Measurements from ENCODE around the gene CCT8. TPM values are rescaled to one million over a fixed set of nuclear protein-coding genes. Genes with fewer than 3 reads are reported as not detected.

CCT8 gene
- total and polyA plus RNA-seq, 9 of the 15 experiments (the other 6 are each of a cell fraction or from before 2014, with no cell fraction given), result 451 to 1,153 (median 677) TPM

DNA sequence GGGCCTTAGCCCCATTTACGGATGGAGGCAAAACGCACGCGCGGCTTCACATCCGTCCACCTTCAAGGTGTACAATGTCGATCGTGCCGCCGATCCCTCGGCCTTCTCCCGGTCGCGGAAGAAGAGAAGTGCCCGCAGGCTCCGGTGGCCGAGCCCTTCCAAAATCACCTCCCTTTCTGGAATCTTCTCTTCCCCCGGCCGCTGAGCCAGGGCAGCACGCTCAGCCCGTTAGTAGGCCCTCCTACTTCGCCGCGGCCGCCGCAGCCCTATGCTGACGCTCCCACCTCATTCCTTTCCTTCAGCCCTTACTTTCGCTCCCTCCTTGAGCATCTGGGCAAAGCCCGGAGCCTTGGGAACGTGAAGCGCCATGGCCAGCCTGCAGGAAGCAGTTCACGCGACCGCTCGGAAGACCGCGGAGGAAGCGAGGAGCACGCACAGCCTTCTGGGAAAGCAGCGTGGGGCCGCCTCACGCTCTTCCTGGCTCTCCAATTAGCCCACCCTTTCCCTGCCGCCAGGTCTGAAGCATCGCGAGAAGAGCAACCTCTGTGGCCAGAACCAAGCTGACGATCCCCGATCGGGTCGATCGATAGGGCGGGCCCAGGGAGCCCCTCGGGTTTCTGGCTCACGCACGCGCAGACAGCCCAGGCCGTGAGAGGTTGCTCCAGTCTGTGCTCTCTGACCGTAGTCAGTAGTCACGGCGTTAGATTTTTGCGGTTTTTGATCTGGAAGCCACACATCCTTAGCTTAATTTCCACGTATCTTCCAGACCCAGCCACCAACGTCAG, at the start of gene CCT8 (continued):
- TF ChIP-seq, protein P1, sequence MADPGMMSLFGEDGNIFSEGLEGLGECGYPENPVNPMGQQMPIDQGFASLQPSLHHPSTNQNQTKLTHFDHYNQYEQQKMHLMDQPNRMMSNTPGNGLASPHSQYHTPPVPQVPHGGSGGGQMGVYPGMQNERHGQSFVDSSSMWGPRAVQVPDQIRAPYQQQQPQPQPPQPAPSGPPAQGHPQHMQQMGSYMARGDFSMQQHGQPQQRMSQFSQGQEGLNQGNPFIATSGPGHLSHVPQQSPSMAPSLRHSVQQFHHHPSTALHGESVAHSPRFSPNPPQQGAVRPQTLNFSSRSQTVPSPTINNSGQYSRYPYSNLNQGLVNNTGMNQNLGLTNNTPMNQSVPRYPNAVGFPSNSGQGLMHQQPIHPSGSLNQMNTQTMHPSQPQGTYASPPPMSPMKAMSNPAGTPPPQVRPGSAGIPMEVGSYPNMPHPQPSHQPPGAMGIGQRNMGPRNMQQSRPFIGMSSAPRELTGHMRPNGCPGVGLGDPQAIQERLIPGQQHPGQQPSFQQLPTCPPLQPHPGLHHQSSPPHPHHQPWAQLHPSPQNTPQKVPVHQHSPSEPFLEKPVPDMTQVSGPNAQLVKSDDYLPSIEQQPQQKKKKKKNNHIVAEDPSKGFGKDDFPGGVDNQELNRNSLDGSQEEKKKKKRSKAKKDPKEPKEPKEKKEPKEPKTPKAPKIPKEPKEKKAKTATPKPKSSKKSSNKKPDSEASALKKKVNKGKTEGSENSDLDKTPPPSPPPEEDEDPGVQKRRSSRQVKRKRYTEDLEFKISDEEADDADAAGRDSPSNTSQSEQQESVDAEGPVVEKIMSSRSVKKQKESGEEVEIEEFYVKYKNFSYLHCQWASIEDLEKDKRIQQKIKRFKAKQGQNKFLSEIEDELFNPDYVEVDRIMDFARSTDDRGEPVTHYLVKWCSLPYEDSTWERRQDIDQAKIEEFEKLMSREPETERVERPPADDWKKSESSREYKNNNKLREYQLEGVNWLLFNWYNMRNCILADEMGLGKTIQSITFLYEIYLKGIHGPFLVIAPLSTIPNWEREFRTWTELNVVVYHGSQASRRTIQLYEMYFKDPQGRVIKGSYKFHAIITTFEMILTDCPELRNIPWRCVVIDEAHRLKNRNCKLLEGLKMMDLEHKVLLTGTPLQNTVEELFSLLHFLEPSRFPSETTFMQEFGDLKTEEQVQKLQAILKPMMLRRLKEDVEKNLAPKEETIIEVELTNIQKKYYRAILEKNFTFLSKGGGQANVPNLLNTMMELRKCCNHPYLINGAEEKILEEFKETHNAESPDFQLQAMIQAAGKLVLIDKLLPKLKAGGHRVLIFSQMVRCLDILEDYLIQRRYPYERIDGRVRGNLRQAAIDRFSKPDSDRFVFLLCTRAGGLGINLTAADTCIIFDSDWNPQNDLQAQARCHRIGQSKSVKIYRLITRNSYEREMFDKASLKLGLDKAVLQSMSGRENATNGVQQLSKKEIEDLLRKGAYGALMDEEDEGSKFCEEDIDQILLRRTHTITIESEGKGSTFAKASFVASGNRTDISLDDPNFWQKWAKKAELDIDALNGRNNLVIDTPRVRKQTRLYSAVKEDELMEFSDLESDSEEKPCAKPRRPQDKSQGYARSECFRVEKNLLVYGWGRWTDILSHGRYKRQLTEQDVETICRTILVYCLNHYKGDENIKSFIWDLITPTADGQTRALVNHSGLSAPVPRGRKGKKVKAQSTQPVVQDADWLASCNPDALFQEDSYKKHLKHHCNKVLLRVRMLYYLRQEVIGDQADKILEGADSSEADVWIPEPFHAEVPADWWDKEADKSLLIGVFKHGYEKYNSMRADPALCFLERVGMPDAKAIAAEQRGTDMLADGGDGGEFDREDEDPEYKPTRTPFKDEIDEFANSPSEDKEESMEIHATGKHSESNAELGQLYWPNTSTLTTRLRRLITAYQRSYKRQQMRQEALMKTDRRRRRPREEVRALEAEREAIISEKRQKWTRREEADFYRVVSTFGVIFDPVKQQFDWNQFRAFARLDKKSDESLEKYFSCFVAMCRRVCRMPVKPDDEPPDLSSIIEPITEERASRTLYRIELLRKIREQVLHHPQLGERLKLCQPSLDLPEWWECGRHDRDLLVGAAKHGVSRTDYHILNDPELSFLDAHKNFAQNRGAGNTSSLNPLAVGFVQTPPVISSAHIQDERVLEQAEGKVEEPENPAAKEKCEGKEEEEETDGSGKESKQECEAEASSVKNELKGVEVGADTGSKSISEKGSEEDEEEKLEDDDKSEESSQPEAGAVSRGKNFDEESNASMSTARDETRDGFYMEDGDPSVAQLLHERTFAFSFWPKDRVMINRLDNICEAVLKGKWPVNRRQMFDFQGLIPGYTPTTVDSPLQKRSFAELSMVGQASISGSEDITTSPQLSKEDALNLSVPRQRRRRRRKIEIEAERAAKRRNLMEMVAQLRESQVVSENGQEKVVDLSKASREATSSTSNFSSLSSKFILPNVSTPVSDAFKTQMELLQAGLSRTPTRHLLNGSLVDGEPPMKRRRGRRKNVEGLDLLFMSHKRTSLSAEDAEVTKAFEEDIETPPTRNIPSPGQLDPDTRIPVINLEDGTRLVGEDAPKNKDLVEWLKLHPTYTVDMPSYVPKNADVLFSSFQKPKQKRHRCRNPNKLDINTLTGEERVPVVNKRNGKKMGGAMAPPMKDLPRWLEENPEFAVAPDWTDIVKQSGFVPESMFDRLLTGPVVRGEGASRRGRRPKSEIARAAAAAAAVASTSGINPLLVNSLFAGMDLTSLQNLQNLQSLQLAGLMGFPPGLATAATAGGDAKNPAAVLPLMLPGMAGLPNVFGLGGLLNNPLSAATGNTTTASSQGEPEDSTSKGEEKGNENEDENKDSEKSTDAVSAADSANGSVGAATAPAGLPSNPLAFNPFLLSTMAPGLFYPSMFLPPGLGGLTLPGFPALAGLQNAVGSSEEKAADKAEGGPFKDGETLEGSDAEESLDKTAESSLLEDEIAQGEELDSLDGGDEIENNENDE (IDR thresholded peaks at IDR 0.05; ENCODE audit: low read depth, low read length), result no peak
- peak; percentile 55 for TF ChIP-seq BRD9 (IDR thresholded peaks at IDR 0.05; ENCODE audit: low read depth, partially characterized antibody)
- 0 out of 2 replicates have a peak, but pooled peaks have one; percentile 22 for TF ChIP-seq ERF (CRISPR knock-in tag; IDR thresholded peaks at IDR 0.05)
- peak; percentile 96 for TF ChIP-seq ARHGAP35 (IDR thresholded peaks at IDR 0.05; ENCODE audit: partially characterized antibody)
- TF ChIP-seq EHMT2 (IDR thresholded peaks at IDR 0.05), result no peak
- TF ChIP-seq BRF1 (IDR thresholded peaks at IDR 0.05; ENCODE audit: borderline replicate concordance, extremely low read depth, insufficient read length), result no peak
- no peak; the same call in 1 of the 2 replicates for TF ChIP-seq NFRKB (IDR thresholded peaks at IDR 0.05; ENCODE audit: low read depth)
- peak; percentile 92 for TF ChIP-seq CXXC5 (CRISPR knock-in tag; IDR thresholded peaks at IDR 0.05)
- no peak for TF ChIP-seq CAMTA2 (CRISPR knock-in tag; conservative IDR thresholded peaks at IDR 0.05)
- TF ChIP-seq, protein P2, sequence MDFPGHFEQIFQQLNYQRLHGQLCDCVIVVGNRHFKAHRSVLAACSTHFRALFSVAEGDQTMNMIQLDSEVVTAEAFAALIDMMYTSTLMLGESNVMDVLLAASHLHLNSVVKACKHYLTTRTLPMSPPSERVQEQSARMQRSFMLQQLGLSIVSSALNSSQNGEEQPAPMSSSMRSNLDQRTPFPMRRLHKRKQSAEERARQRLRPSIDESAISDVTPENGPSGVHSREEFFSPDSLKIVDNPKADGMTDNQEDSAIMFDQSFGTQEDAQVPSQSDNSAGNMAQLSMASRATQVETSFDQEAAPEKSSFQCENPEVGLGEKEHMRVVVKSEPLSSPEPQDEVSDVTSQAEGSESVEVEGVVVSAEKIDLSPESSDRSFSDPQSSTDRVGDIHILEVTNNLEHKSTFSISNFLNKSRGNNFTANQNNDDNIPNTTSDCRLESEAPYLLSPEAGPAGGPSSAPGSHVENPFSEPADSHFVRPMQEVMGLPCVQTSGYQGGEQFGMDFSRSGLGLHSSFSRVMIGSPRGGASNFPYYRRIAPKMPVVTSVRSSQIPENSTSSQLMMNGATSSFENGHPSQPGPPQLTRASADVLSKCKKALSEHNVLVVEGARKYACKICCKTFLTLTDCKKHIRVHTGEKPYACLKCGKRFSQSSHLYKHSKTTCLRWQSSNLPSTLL (IDR thresholded peaks at IDR 0.05), result no peak
- peak; percentile 71 for TF ChIP-seq FIP1L1 (IDR thresholded peaks at IDR 0.05; ENCODE audit: low read depth, low read length, poor library complexity, severe bottlenecking)
- no peak for TF ChIP-seq COPS2 (conservative IDR thresholded peaks at IDR 0.05)
- peak; percentile 61 for TF ChIP-seq CCNT2 (IDR thresholded peaks at IDR 0.05; ENCODE audit: borderline replicate concordance, extremely low read depth, insufficient read length, low read depth, low read length)
- no peak for TF ChIP-seq SREBF2 (CRISPR knock-in tag; IDR thresholded peaks at IDR 0.05)
- no peak; a peak in 1 of 4 replicates for TF ChIP-seq KDM4B (IDR thresholded peaks at IDR 0.05; ENCODE audit: borderline replicate concordance in 2 of 2, low read depth in 1 of 2)

Data from K562 (cell line).